ENCODE measurements around the gene SLC8A3.

The SLC8A3 gene

GRCh38 chr14:70148351-70148750, 40.4 kb downstream of the SLC8A3 start:
- H3K4me3 ChIP-seq (ENCODE audit: low read depth, low read length) = no peak overlapping the region
- in situ Hi-C loops (cut with HindIII; ENCODE audit: low sequenced_read_pairs) = no loop called here
- TF ChIP-seq, protein P1, sequence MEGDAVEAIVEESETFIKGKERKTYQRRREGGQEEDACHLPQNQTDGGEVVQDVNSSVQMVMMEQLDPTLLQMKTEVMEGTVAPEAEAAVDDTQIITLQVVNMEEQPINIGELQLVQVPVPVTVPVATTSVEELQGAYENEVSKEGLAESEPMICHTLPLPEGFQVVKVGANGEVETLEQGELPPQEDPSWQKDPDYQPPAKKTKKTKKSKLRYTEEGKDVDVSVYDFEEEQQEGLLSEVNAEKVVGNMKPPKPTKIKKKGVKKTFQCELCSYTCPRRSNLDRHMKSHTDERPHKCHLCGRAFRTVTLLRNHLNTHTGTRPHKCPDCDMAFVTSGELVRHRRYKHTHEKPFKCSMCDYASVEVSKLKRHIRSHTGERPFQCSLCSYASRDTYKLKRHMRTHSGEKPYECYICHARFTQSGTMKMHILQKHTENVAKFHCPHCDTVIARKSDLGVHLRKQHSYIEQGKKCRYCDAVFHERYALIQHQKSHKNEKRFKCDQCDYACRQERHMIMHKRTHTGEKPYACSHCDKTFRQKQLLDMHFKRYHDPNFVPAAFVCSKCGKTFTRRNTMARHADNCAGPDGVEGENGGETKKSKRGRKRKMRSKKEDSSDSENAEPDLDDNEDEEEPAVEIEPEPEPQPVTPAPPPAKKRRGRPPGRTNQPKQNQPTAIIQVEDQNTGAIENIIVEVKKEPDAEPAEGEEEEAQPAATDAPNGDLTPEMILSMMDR (IDR thresholded peaks at IDR 0.05; ENCODE audit: low read depth, low read length, missing control alignments) = no peak
- DNase-seq (ENCODE audit: low read depth) = no peak

DNA sequence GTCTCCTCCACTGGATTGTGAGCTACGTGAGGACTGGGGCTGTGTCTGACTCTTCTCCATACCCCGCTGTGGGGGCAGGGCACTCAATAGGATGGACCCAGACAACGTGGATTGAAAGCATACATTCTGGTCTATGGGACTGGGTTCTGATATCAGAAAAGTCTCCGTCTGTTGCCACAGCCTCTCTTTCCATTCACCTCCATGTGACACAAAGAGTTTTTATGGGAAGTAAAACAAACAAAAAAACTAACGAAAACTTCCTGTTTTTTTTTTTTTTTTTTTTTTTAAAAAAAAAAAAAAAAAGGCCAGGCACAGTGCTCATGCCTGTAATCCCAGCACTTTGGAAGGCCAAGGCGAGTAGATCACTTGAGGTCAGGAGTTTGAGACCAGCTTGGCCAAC, 44.7 kb downstream of the SLC8A3 start:
- in situ Hi-C loops (cut with HindIII; ENCODE audit: low sequenced_read_pairs) = no loop called here
- TF ChIP-seq, protein P1 (IDR thresholded peaks at IDR 0.05; ENCODE audit: low read depth, low read length, missing control alignments) = no peak
- no peak for DNase-seq (ENCODE audit: low read depth)
- H3K4me3 ChIP-seq (ENCODE audit: low read depth, low read length) = no peak overlapping the region

DNA sequence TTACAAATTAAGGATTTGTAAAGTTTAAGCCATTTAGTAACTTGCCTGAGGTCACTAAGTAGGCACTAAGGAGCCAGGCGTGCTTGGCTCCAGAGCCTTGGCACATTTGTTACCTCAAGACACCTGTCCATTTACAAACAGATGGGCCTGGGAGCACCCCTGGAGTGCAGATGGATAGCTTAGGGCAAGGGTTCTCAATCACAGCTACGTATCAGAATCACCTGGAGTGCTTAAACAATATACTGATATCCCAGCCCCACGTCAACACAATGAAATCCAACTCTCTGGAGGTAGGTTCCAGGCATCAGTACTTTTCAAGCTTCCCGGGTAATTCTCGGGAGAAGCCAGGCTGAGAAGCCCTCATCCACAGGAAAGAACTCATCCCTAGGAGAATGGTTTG, 45.4 kb downstream of the SLC8A3 start:
- no peak overlapping the region for H3K4me3 ChIP-seq (ENCODE audit: low read depth, low read length)
- in situ Hi-C loops (cut with HindIII; ENCODE audit: low sequenced_read_pairs) = no loop called here
- TF ChIP-seq, protein P1 (IDR thresholded peaks at IDR 0.05; ENCODE audit: low read depth, low read length, missing control alignments) = no peak
- no peak for DNase-seq (ENCODE audit: low read depth)

DNA sequence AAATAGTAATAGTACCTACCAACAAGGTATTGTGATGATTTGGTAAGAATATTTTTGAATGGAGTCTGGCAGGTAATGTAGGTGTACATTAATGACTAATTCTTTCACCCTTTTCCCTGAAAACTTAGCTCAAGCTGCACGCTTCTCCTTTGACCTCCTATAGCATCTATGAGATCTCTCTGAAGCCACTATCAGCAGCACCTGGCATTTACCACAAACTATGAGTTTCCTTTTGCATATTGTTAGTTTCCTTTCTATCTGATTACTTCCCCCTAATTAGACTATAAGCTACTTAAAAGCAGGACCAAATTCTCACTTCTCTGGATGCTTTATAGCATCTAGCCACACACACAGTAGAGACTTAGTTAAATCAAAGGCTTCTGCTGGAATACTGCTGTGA, 48.1 kb downstream of the SLC8A3 start:
- H3K4me3 ChIP-seq (ENCODE audit: low read depth, low read length) = no peak overlapping the region
- TF ChIP-seq, protein P1 (IDR thresholded peaks at IDR 0.05; ENCODE audit: low read depth, low read length, missing control alignments) = no peak
- DNase-seq (ENCODE audit: low read depth) = no peak
- in situ Hi-C loops (cut with HindIII; ENCODE audit: low sequenced_read_pairs) = no loop called here

- H3K4me3 ChIP-seq (ENCODE audit: low read depth, low read length) = no peak overlapping the region
- DNase-seq (ENCODE audit: low read depth) = no peak
- TF ChIP-seq, protein P1 (IDR thresholded peaks at IDR 0.05; ENCODE audit: low read depth, low read length, missing control alignments) = no peak
- in situ Hi-C loops (cut with HindIII; ENCODE audit: low sequenced_read_pairs) = no loop called here
Measured at GRCh38 chr14:70139384-70139783, 49.4 kb downstream of the SLC8A3 start.

DNA sequence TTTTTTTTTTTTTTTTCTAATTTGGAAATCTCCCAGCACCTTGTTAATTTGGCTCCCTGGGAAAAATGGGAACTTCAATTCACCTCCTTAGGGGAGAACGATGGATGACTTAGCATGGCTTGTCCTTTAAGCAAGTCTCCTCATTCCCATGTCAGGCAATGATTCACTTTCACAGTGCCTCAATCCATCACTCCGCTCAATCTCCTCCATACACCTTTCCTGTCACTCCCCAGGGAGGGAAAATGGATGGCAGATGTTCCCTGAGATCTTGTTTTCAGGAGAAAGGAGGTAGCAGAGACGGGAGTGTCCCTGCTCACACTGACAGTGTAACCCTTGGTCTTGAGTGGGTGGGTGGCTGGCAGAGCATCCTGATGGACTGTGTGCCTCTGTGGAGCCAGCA, 51.0 kb downstream of the SLC8A3 start:
- no peak overlapping the region for H3K4me3 ChIP-seq (ENCODE audit: low read depth, low read length)
- no peak for DNase-seq (ENCODE audit: low read depth)
- TF ChIP-seq, protein P1 (IDR thresholded peaks at IDR 0.05; ENCODE audit: low read depth, low read length, missing control alignments) = no peak
- in situ Hi-C loops (cut with HindIII; ENCODE audit: low sequenced_read_pairs) = no loop called here

DNA sequence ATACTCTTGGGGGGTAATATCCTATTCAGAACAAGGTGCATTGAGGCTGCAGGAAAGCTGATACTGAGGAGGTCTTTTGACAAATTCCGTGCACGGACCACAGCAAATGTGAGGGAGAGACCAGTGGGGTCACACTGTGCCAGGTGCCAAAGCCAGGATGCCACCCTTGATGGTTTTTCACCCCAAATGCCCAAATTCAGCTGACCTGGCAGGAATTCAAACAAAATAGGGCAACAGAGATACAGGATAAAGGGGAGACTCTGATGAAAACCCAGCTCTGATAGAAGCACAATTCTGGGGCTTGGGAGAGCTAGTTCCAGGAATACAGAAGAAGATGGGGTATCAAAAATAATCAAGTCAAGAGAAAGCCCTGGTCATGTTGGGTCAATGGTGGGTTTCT, 55.3 kb downstream of the SLC8A3 start:
- no peak for DNase-seq (ENCODE audit: low read depth)
- TF ChIP-seq, protein P1 (IDR thresholded peaks at IDR 0.05; ENCODE audit: low read depth, low read length, missing control alignments) = no peak
- H3K4me3 ChIP-seq (ENCODE audit: low read depth, low read length) = no peak overlapping the region
- in situ Hi-C loops (cut with HindIII; ENCODE audit: low sequenced_read_pairs) = no loop called here

All from astrocyte of the cerebellum (primary cell).